Measurements from ENCODE around the gene POLR1E. TPM values are rescaled to one million over a fixed set of nuclear protein-coding genes. Genes with fewer than 3 reads are reported as not detected.

POLR1E gene
- 37.6 TPM for polyA plus RNA-seq (2012; ENCODE audit: missing spikeins)

GRCh38 chr9:37485389-37486255 is at the start of gene POLR1E:
Gene POLR1E, plus strand, starts transcription at chr9:37485948. Its CDS starts 100 bp downstream, at chr9:37486048.
- peak; percentile 92 for TF ChIP-seq POLR2AphosphoS5 (IDR thresholded peaks at IDR 0.05; ENCODE audit: low read depth, low read length)
- peak; percentile 81; the same call in 1 of the 2 replicates for TF ChIP-seq TAF1 (IDR thresholded peaks at IDR 0.05; ENCODE audit: borderline replicate concordance, low read depth, low read length)
- TF ChIP-seq POLR2A (IDR thresholded peaks at IDR 0.05; ENCODE audit: low read depth, low read length): peak; percentile 96
- peak; percentile 99 for FAIRE-seq
- peak; percentile 98 for DNase-seq (ENCODE audit: insufficient read length)

GRCh38 chr9:37436540-37436939 is 49.2 kb upstream of the POLR1E start:
- FAIRE-seq (no peak), DNase-seq (ENCODE audit: insufficient read length) (no peak)
- TF ChIP-seq POLR2A (IDR thresholded peaks at IDR 0.05; ENCODE audit: low read depth, low read length) (no peak), TAF1 (IDR thresholded peaks at IDR 0.05; ENCODE audit: borderline replicate concordance, low read depth, low read length) (no peak), POLR2AphosphoS5 (IDR thresholded peaks at IDR 0.05; ENCODE audit: low read depth, low read length) (no peak)

GRCh38 chr9:37437010-37437409 is 48.7 kb upstream of the POLR1E start:
- DNase-seq (ENCODE audit: insufficient read length): no peak
- TF ChIP-seq TAF1 (IDR thresholded peaks at IDR 0.05; ENCODE audit: borderline replicate concordance, low read depth, low read length): no peak
- TF ChIP-seq POLR2AphosphoS5 (IDR thresholded peaks at IDR 0.05; ENCODE audit: low read depth, low read length): no peak
- no peak for TF ChIP-seq POLR2A (IDR thresholded peaks at IDR 0.05; ENCODE audit: low read depth, low read length)
- no peak for FAIRE-seq

- no peak for DNase-seq (ENCODE audit: insufficient read length)
- FAIRE-seq: no peak
- no peak for TF ChIP-seq TAF1 (IDR thresholded peaks at IDR 0.05; ENCODE audit: borderline replicate concordance, low read depth, low read length)
These were observed 48.1 kb upstream of the POLR1E start for GRCh38 chr9:37437621-37438020.

DNA sequence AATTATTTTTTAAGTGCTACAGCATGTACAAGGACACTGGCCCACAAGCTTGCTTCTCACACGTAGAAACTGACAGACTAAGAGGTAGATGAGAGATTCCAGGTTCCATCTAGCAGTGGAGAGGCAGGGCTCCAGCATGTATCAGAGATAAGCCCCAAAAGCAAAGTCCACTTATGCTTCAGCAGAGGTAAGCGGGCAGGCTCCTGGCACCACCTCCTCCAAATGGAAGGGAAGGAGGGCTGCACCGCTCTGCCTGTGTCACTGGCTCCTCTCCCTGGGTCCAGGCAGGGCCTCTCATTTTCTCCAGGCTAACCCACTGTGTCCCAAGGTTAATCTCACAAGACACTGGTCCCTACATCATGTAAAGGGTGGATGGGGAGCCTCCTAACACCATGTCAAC is 47.4 kb upstream of the POLR1E start:
- TF ChIP-seq POLR2A (IDR thresholded peaks at IDR 0.05; ENCODE audit: low read depth, low read length) (no peak), TAF1 (IDR thresholded peaks at IDR 0.05; ENCODE audit: borderline replicate concordance, low read depth, low read length) (no peak), POLR2AphosphoS5 (IDR thresholded peaks at IDR 0.05; ENCODE audit: low read depth, low read length) (no peak; the same call in 1 of the 2 replicates)
- DNase-seq (ENCODE audit: insufficient read length): no peak
- FAIRE-seq: no peak

GRCh38 chr9:37441776-37442370 is 43.9 kb upstream of the POLR1E start:
- TF ChIP-seq POLR2AphosphoS5 (IDR thresholded peaks at IDR 0.05; ENCODE audit: low read depth, low read length) (no peak), TAF1 (IDR thresholded peaks at IDR 0.05; ENCODE audit: borderline replicate concordance, low read depth, low read length) (no peak), POLR2A (IDR thresholded peaks at IDR 0.05; ENCODE audit: low read depth, low read length) (no peak)
- no peak for FAIRE-seq
- no peak for DNase-seq (ENCODE audit: insufficient read length)

DNA sequence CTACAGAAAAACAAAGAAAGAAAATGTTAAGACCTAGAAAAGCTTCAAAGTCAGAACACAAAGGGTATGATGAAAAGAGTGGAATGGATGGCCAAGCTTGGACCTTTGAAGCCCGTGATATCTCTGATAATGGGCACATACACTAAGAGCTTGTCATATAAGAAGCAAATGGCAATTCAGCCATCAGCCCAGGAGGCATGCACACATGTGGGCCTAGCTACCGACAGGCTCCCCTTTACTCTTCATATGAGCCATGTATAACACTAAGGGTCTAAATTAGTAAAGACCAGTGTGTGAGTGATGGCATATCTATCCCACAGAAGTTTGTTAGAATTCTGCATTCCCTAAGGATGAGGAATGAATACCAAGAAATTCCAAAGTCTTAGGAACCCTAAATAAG is 43.2 kb upstream of the POLR1E start:
- TF ChIP-seq POLR2AphosphoS5 (IDR thresholded peaks at IDR 0.05; ENCODE audit: low read depth, low read length) (no peak), POLR2A (IDR thresholded peaks at IDR 0.05; ENCODE audit: low read depth, low read length) (no peak), TAF1 (IDR thresholded peaks at IDR 0.05; ENCODE audit: borderline replicate concordance, low read depth, low read length) (no peak)
- FAIRE-seq (no peak), DNase-seq (ENCODE audit: insufficient read length) (no peak)

GRCh38 chr9:37443566-37443965 is 42.2 kb upstream of the POLR1E start:
- no peak for DNase-seq (ENCODE audit: insufficient read length)
- no peak for TF ChIP-seq POLR2A (IDR thresholded peaks at IDR 0.05; ENCODE audit: low read depth, low read length)
- FAIRE-seq: no peak

DNA sequence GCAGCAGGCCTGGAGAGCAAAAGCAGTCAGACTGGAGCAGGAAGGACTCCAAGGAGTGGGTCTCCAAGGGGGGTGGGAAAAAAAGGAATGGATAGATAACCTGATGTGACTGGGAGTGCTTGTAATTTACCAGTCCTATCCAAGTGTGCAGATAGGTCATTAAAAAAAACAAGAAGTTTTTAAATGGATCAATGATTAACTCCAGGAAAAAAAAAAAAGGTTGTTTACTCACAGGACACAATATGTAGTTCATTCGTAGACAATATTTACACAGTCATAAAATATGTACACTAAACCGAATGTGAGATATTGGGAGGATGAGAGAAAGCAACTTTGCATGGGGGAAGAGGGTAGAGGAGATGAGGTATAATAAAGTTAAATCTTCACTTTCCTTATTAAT is 40.9 kb upstream of the POLR1E start:
- FAIRE-seq: no peak
- DNase-seq (ENCODE audit: insufficient read length): no peak
- no peak for TF ChIP-seq TAF1 (IDR thresholded peaks at IDR 0.05; ENCODE audit: borderline replicate concordance, low read depth, low read length)
- TF ChIP-seq POLR2A (IDR thresholded peaks at IDR 0.05; ENCODE audit: low read depth, low read length): no peak
- TF ChIP-seq POLR2AphosphoS5 (IDR thresholded peaks at IDR 0.05; ENCODE audit: low read depth, low read length): no peak

- no peak for DNase-seq (ENCODE audit: insufficient read length)
- no peak for FAIRE-seq
- TF ChIP-seq TAF1 (IDR thresholded peaks at IDR 0.05; ENCODE audit: borderline replicate concordance, low read depth, low read length) (no peak), POLR2AphosphoS5 (IDR thresholded peaks at IDR 0.05; ENCODE audit: low read depth, low read length) (no peak), POLR2A (IDR thresholded peaks at IDR 0.05; ENCODE audit: low read depth, low read length) (no peak)
These were observed 39.9 kb upstream of the POLR1E start for GRCh38 chr9:37445832-37446231.

GRCh38 chr9:37446401-37446800 is 39.3 kb upstream of the POLR1E start:
- no peak for TF ChIP-seq POLR2AphosphoS5 (IDR thresholded peaks at IDR 0.05; ENCODE audit: low read depth, low read length)
- no peak for TF ChIP-seq POLR2A (IDR thresholded peaks at IDR 0.05; ENCODE audit: low read depth, low read length)
- TF ChIP-seq TAF1 (IDR thresholded peaks at IDR 0.05; ENCODE audit: borderline replicate concordance, low read depth, low read length): no peak
- FAIRE-seq: no peak
- DNase-seq (ENCODE audit: insufficient read length): no peak

- FAIRE-seq: no peak
- DNase-seq (ENCODE audit: insufficient read length): no peak
- no peak for TF ChIP-seq POLR2AphosphoS5 (IDR thresholded peaks at IDR 0.05; ENCODE audit: low read depth, low read length)
- no peak for TF ChIP-seq TAF1 (IDR thresholded peaks at IDR 0.05; ENCODE audit: borderline replicate concordance, low read depth, low read length)
- no peak for TF ChIP-seq POLR2A (IDR thresholded peaks at IDR 0.05; ENCODE audit: low read depth, low read length)
These were observed 38.6 kb upstream of the POLR1E start for GRCh38 chr9:37447111-37447510.

Data from GM12892 (cell line).